GM12872 (cell line): Measurements from ENCODE around the gene CADM3.
A peak's percentile ranks its signal among the peaks of the same experiment; 100 is the strongest.

ENCODE experiments used
- TF ChIP-seq, protein P1 (sequence below): IDR thresholded peaks from 3 replicates; pipeline ENCODE4 v1.5.1; 2011; ENCODE audit warnings: low read depth, mild to moderate bottlenecking, low read length, moderate library complexity; ENCODE audit not compliant: insufficient read depth

CADM3 gene

DNA sequence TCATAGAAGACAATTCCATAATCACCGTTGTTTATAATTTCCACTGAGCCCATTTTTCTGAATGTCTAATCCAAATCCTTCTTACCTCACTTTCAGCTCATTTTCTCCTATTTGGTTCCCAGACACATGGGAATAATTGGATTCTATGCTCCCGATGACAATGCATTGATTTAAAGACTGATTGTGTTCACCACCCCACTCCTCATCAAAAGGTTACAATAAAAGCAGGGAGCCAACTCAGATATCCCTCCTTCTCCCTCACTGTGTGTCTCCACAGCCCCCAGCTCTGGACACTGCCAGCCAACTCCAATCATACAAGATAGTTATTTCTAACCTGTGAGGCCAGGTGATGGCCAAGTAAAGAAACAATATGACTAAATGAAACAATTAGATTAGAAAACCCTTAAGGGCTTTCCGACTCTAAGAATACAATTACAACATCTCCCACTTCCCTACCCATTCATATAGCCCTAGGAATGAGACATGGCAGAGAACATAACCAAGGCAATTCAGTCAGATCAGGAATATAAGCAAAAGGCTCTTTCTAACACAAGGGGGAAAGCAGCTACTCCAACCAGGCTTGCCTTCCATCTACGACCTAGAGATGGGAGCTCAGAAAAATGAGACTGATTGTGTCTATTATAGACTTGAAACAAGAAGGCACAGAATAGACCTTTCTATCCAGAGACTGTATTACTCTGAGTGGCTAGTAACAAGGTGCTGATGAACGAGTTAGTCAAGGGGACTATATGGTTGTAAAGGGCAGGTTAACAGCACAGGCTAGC lies 28.5 kb upstream of the CADM3 start:
- TF ChIP-seq, protein P1, sequence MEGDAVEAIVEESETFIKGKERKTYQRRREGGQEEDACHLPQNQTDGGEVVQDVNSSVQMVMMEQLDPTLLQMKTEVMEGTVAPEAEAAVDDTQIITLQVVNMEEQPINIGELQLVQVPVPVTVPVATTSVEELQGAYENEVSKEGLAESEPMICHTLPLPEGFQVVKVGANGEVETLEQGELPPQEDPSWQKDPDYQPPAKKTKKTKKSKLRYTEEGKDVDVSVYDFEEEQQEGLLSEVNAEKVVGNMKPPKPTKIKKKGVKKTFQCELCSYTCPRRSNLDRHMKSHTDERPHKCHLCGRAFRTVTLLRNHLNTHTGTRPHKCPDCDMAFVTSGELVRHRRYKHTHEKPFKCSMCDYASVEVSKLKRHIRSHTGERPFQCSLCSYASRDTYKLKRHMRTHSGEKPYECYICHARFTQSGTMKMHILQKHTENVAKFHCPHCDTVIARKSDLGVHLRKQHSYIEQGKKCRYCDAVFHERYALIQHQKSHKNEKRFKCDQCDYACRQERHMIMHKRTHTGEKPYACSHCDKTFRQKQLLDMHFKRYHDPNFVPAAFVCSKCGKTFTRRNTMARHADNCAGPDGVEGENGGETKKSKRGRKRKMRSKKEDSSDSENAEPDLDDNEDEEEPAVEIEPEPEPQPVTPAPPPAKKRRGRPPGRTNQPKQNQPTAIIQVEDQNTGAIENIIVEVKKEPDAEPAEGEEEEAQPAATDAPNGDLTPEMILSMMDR: no peak

DNA sequence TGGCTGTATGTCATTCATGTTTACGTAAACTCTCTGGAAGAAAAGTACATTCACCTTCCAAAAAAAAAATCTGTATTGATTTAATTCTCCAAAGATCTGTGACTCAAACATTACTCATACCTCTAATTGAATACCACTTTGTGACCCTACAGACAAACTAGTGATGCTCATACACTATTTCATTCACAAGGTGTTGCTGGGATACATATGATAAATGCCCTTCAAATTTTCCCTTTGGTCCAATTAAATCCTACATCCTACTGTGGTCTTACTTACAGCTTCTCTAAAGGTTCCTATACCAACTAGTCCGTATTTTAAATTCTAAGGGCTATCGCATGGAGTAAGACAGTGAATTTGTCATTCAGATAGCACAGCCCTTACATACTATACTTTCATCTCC lies 26.8 kb upstream of the CADM3 start:
- TF ChIP-seq, protein P1: no peak

DNA sequence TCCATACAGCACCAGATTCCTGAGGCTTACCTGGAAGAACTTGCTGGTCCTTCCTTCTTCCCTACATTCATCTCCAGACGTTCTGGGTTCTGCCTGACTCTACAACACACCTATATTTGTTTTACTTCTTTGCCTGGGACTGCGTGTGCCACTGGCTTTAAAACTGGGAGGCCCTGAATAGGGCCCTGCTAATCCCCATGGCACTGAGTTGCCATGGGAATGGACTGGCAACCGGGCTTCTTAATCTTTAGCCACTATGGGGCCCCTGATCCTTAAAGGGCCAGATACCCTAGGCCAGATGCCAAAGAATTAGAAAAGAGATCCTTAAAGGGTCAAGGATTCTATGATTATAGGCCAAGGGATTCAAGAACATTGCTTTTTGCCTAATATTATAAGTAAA lies 24.4 kb upstream of the CADM3 start:
- TF ChIP-seq, protein P1: no peak

DNA sequence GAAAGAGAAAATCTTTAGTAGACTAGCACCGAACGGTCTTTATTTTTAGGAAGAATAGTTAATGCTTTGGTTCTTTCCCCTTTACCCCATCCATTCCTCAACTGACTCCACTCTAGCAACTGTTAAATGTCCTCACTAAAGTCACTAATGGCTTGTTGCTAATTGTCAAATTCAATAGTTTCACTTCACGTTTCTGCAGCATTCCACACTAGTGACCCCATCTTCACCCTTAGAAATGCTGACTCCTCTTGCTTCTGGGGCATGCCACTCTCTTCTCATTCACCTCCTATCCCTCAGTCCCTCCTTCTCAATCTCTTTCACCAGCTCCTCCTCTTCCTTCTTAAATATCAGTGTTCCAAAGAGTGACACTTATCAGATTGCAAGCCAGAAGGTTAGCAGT lies 19.4 kb upstream of the CADM3 start:
- TF ChIP-seq, protein P1: no peak

DNA sequence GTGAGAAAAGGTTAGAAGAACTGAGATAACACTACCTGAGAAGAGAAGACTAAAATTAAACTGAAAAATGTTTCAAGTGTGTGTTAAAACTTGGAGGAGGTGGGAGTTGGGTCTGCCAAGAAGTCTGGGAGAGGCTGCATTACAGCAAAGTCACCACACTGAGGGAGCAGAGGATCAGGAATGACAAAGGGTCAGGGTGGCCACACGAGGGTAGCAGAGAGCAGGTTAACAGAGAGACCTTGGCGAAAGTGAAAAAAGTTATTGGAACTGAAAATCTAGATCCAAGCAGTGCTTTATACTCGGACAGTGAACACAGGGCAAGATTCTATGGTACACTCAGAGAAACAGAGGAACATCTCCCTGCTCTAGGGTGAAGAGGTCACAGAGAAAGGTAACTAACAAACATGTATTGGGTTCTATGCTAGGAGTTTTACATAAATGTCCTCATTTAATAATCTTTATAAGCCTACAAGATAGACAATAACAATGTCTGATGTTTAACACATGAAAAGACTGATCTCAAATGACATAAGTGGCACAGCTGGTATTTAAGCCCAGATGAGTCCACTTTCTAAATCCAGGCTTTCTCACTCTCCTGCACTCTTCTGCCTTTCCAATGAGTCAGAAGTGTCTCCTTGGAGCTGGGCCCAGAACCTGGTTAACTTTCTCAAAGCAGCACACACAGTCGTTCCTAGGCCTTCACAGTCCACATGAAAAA lies 10.3 kb upstream of the CADM3 start:
- TF ChIP-seq, protein P1: peak; percentile 97

DNA sequence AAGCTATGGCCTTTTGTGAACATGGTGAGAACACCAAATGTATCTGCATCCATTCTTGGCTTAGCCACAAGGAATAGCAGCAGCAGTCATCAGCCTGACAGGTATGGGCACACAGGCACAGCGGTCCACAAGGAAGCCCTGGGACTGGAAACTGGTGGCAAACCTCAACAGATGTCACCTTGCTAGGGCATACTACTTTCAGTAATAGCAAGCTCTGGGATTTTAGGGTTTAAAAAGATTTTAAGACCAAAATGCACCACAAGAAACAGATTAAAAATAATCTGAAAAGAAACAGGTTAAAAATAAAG lies 9.7 kb upstream of the CADM3 start:
- TF ChIP-seq, protein P1: no peak

DNA sequence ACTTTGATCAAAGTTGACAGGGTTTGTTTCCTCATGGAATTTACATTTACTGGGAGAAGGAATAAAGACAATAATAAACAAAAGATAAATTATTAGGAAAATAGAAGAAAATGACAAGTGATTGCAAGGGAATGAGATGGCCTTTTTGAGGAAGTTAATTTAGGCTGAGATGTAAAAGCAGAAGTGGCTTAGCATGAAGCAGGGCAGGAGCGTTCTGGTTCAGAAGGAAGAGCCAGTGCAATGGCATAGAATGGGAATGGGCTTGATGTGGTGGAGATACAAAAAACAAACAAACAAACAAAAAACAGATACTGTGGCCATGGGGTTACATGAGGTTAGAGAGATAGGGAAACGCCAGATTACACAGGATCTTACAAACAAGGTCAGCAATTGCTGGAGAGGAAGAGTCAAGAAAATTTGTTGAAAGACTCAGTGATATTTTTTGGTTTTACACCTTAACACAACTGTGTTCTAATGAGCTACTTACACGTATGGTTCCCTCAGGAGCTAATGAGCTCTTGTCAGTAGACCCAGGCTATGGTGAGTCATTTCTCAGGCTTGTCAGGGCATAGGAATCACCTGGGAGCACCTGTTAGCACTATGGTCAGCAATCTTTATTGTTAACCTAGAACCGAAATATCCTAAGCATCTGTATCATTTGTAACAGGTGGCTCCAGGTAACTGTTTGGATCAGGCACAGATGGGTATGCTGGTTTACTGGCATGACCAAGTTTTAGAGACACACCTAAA lies 8.7 kb upstream of the CADM3 start:
- TF ChIP-seq, protein P1: no peak
